CD4-positive, alpha-beta T cell treated with Interleukin-1 beta for 1 hour (primary cell): ENCODE data around the gene TMEM63A.

Experiments used
- DNase-seq, 2 donors: peaks; one replicate each; pipeline ENCODE4 v3.0.0-alpha.2; 2020 to 2022

Gene TMEM63A

GRCh38 chr1:225883616-225884265 lies 1.6 kb upstream of the TMEM63A start:
- DNase-seq, result no peak

GRCh38 chr1:225882694-225883615 lies 775 bp upstream of the TMEM63A start:
- peak in 1 of 2 donors; percentile 9 for DNase-seq

- DNase-seq, result peak; percentile 37 to 51
Observed at GRCh38 chr1:225881081-225881958, 860 bp downstream of the TMEM63A start.

GRCh38 chr1:225880636-225881035 lies 1.5 kb downstream of the TMEM63A start:
- DNase-seq, result no peak

GRCh38 chr1:225880222-225880588 lies 2.0 kb downstream of the TMEM63A start:
- no peak for DNase-seq

GRCh38 chr1:225879521-225880221 lies 2.5 kb downstream of the TMEM63A start:
- DNase-seq, result no peak

GRCh38 chr1:225878282-225878681 lies 3.9 kb downstream of the TMEM63A start:
- DNase-seq, result no peak

- peak in 1 of 2 donors; percentile 27 for DNase-seq
Observed at GRCh38 chr1:225877580-225877979, 4.6 kb downstream of the TMEM63A start.

GRCh38 chr1:225876900-225877510 lies 5.2 kb downstream of the TMEM63A start:
- no peak for DNase-seq

GRCh38 chr1:225875044-225875815 lies 7.0 kb downstream of the TMEM63A start:
- DNase-seq, result no peak

GRCh38 chr1:225874431-225874830 lies 7.7 kb downstream of the TMEM63A start:
- no peak for DNase-seq

- no peak for DNase-seq
Observed at GRCh38 chr1:225873281-225873850, 8.8 kb downstream of the TMEM63A start.

- no peak for DNase-seq
Observed at GRCh38 chr1:225872075-225872430, 10.1 kb downstream of the TMEM63A start.

GRCh38 chr1:225871359-225872074 lies 10.7 kb downstream of the TMEM63A start:
- DNase-seq, result no peak

- no peak for DNase-seq
Observed at GRCh38 chr1:225870911-225871310, 11.3 kb downstream of the TMEM63A start.

- no peak for DNase-seq
Observed at GRCh38 chr1:225868631-225869330, 13.4 kb downstream of the TMEM63A start.

- no peak for DNase-seq
Observed at GRCh38 chr1:225866981-225867380, 15.2 kb downstream of the TMEM63A start.

- DNase-seq, result peak; percentile 64
Observed at GRCh38 chr1:225866061-225866837, 15.9 kb downstream of the TMEM63A start.

GRCh38 chr1:225865514-225865913 lies 16.7 kb downstream of the TMEM63A start:
- no peak for DNase-seq
